Esophagus muscularis mucosa (tissue), 3 donors: ENCODE results near the gene CAPSL.

ENCODE experiments used
- POLR2A ChIP-seq: fragments of 450-650 bp; IDR thresholded peaks from one replicate; pipeline ENCODE4 v1.6.1; 2017; ENCODE audit warnings: antibody characterized with exemption, moderate library complexity, mild to moderate bottlenecking, low read depth
- TF ChIP-seq, protein P1 (sequence below), 3 experiments: fragments of 200-600 bp in 2 of 3; fragments of 450-650 bp in 1 of 3; sonication (generic) in 2 of 3; IDR thresholded peaks; one replicate each; pipeline ENCODE4 v1.5.1; 2017 to 2019; ENCODE audit warnings: antibody characterized with exemption in 3 of 3, mild to moderate bottlenecking in 2 of 3, moderate library complexity in 1 of 3

DNA sequence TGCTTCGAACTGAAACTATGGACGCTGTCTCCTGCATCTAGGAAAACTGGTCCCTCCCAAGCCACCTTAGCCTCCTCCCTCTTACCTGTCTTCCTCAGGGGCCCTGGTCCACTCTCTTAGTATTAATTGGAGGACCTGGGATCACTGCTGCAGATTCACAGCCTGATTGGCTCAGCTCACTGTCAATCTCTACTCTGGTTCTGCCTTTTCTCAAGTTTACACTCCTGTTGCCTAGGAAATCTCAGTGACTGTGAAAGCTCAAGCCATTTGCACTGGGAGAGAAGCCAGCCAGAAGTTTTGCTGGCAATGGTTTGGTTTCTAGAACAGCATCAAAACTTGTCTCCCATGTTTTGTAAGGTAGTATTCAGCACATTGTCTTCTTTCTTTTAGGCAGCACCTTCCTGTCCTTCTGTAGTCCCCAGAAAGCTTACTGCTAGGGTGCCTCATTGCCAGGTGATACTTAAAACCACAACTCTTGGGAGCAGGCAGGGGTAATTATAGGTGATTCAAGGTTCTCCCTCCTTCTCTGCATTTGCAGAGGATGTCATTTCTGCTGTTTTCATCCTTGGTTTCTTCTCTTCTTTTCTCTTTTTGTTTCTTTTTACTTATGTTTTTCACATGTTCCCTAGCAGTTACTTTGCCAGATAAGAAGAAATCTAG lies at the start of gene CAPSL:
- TF ChIP-seq, protein P1, sequence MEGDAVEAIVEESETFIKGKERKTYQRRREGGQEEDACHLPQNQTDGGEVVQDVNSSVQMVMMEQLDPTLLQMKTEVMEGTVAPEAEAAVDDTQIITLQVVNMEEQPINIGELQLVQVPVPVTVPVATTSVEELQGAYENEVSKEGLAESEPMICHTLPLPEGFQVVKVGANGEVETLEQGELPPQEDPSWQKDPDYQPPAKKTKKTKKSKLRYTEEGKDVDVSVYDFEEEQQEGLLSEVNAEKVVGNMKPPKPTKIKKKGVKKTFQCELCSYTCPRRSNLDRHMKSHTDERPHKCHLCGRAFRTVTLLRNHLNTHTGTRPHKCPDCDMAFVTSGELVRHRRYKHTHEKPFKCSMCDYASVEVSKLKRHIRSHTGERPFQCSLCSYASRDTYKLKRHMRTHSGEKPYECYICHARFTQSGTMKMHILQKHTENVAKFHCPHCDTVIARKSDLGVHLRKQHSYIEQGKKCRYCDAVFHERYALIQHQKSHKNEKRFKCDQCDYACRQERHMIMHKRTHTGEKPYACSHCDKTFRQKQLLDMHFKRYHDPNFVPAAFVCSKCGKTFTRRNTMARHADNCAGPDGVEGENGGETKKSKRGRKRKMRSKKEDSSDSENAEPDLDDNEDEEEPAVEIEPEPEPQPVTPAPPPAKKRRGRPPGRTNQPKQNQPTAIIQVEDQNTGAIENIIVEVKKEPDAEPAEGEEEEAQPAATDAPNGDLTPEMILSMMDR (IDR thresholded peaks at IDR 0.05), result no peak
- TF ChIP-seq POLR2A, result no peak
